GM23338 (cell line): ENCODE data around the gene MYG1. TPM values are rescaled to one million over a fixed set of nuclear protein-coding genes. Genes with fewer than 3 reads are reported as not detected.
A peak's percentile ranks its signal among the peaks of the same experiment; 100 is the strongest.

ENCODE experiments used
- ATAC-seq: fragments of 200-7000 bp; cut with Tn5 transposase; 3 replicates; pipeline ENCODE4 v1.9.1; 2020
- DNase-seq: peaks from one replicate; pipeline ENCODE4 v3.0.0-alpha.2; 2015; ENCODE audit warnings: low spot score
- H2AFZ ChIP-seq: fragments of 200-600 bp; sonication (generic); 2 replicates; pipeline ENCODE4 v1.8.0; 2016; ENCODE audit warnings: antibody characterized with exemption, mild to moderate bottlenecking, moderate library complexity
- H3F3A ChIP-seq: fragments of 200-600 bp; sonication (generic); replicated peaks from 2 replicates; pipeline ENCODE4 v1.8.0; 2017; ENCODE audit warnings: antibody characterized with exemption, mixed run types, low read depth
- H3K27ac ChIP-seq: fragments of 200-600 bp; sonication (generic); 2 replicates; pipeline ENCODE4 v1.6.1; 2016; ENCODE audit warnings: low read depth
- H3K27me3 ChIP-seq: fragments of 200-600 bp; sonication (generic); 2 replicates; pipeline ENCODE4 v1.8.0; 2016; ENCODE audit warnings: mild to moderate bottlenecking, mixed run types, moderate library complexity; ENCODE audit not compliant: insufficient read depth
- H3K36me3 ChIP-seq: fragments of 200-600 bp; sonication (generic); 2 replicates; pipeline ENCODE4 v1.8.0; 2016; ENCODE audit warnings: mild to moderate bottlenecking; ENCODE audit not compliant: insufficient read depth
- H3K4me1 ChIP-seq: fragments of 200-600 bp; sonication (generic); 2 replicates; pipeline ENCODE4 v1.8.0; 2016; ENCODE audit warnings: mild to moderate bottlenecking, moderate library complexity; ENCODE audit not compliant: insufficient read depth
- H3K4me2 ChIP-seq: fragments of 200-600 bp; sonication (generic); 2 replicates; pipeline ENCODE4 v1.7.1; 2017; ENCODE audit warnings: mixed run types
- H3K4me3 ChIP-seq: fragments of 200-600 bp; sonication (generic); 2 replicates; pipeline ENCODE4 v1.6.1; 2016; ENCODE audit warnings: mixed run types
- H3K79me2 ChIP-seq: fragments of 200-600 bp; sonication (generic); replicated peaks from 2 replicates; pipeline ENCODE4 v1.8.0; 2017; ENCODE audit warnings: mild to moderate bottlenecking; ENCODE audit not compliant: insufficient read depth
- H3K9me2 ChIP-seq: fragments of 200-600 bp; sonication (generic); 2 replicates; pipeline ENCODE4 v1.8.0; 2017; ENCODE audit not compliant: insufficient read depth
- H4K20me1 ChIP-seq: fragments of 200-600 bp; sonication (generic); replicated peaks from 2 replicates; pipeline ENCODE4 v1.8.0; 2017; ENCODE audit warnings: mild to moderate bottlenecking; ENCODE audit not compliant: insufficient read depth
- H3K27ac Mint-ChIP-seq: 2 replicates; pipeline ENCODE4 v1.8.0; 2020; ENCODE audit warnings: inconsistent platforms, mild to moderate bottlenecking, moderate library complexity, mixed read lengths
- H3K27me3 Mint-ChIP-seq: 3 replicates; pipeline ENCODE4 v1.8.0; 2022; ENCODE audit warnings: low read depth, mild to moderate bottlenecking, moderate library complexity, mixed read lengths, inconsistent platforms; ENCODE audit not compliant: insufficient read depth, poor library complexity
- H3K36me3 Mint-ChIP-seq: 3 replicates; pipeline ENCODE4 v1.8.0; 2021; ENCODE audit warnings: low read depth, mild to moderate bottlenecking, inconsistent platforms, moderate library complexity, mixed read lengths
- H3K4me1 Mint-ChIP-seq: 3 replicates; pipeline ENCODE4 v1.8.0; 2020; ENCODE audit warnings: mild to moderate bottlenecking, inconsistent platforms, mixed read lengths
- H3K4me3 Mint-ChIP-seq: 3 replicates; pipeline ENCODE4 v1.8.0; 2021; ENCODE audit warnings: moderate library complexity, mild to moderate bottlenecking, inconsistent platforms, mixed read lengths
- H3K9me3 Mint-ChIP-seq: 3 replicates; pipeline ENCODE4 v1.8.0; 2020; ENCODE audit warnings: moderate library complexity, mild to moderate bottlenecking, inconsistent platforms, mixed read lengths
- CREB1 ChIP-seq: fragments of 250-450 bp; sonication (Bioruptor Pico); IDR thresholded peaks from 2 replicates; pipeline ENCODE4 v1.5.0; 2020; ENCODE audit warnings: low read depth, mild to moderate bottlenecking, moderate library complexity
- CTCF ChIP-seq, 2 experiments: fragments of 200-600 bp in 1 of 2; sonication (generic) in 1 of 2; conservative IDR thresholded peaks; 2 replicates each; pipeline versions ENCODE4 v1.5.1 to v1.6.1; 2016 to 2017; ENCODE audit warnings: antibody characterized with exemption in 2 of 2, low read depth in 2 of 2, mild to moderate bottlenecking in 2 of 2, moderate library complexity in 1 of 2
- ETS1 ChIP-seq: IDR thresholded peaks from 2 replicates; pipeline ENCODE4 v1.6.1; 2016; ENCODE audit warnings: antibody characterized with exemption
- EZH2 ChIP-seq: fragments of 200-600 bp; sonication (generic); IDR thresholded peaks from one replicate; pipeline ENCODE4 v1.8.0; 2017; ENCODE audit warnings: antibody characterized with exemption, mild to moderate bottlenecking, low read depth; ENCODE audit not compliant: unreplicated experiment
- EZH2phosphoT487 ChIP-seq: fragments of 200-600 bp; sonication (generic); IDR thresholded peaks from one replicate; pipeline ENCODE4 v1.8.1; 2018; ENCODE audit warnings: antibody characterized with exemption; ENCODE audit not compliant: unreplicated experiment
- JUNB ChIP-seq: IDR thresholded peaks from one replicate; pipeline ENCODE4 v1.6.1; 2016; ENCODE audit warnings: antibody characterized with exemption; ENCODE audit not compliant: unreplicated experiment
- NANOG ChIP-seq: IDR thresholded peaks from 2 replicates; pipeline ENCODE4 v1.6.1; 2016; ENCODE audit warnings: antibody characterized with exemption, borderline replicate concordance
- POLR2AphosphoS5 ChIP-seq: IDR thresholded peaks from 2 replicates; pipeline ENCODE4 v1.6.1; 2016; ENCODE audit warnings: antibody characterized with exemption, low read depth
- REST ChIP-seq: IDR thresholded peaks from one replicate; pipeline ENCODE4 v1.6.1; 2018; ENCODE audit warnings: antibody characterized with exemption; ENCODE audit not compliant: unreplicated experiment
- STAT1 ChIP-seq: IDR thresholded peaks from one replicate; pipeline ENCODE4 v1.6.1; 2016; ENCODE audit warnings: antibody characterized with exemption; ENCODE audit not compliant: unreplicated experiment
- ZNF114 ChIP-seq: fragments of 250-450 bp; sonication (Bioruptor Pico); IDR thresholded peaks from 2 replicates; pipeline ENCODE4 v1.5.0; 2020; ENCODE audit warnings: mild to moderate bottlenecking, moderate library complexity
- ZNF331 ChIP-seq: fragments of 250-450 bp; sonication (Bioruptor Pico); IDR thresholded peaks from 2 replicates; pipeline ENCODE4 v1.5.0; 2020; ENCODE audit warnings: low read depth, mild to moderate bottlenecking, moderate library complexity
- polyA plus RNA-seq: library from polyadenylated mRNA; unstranded; fragments of >200 nt; fragmentation: Nextera tagmentation; extraction: Ambion mirVana; gene quantifications from 2 replicates; pipeline ENCODE4 v1.2.1, GENCODE V29; 2016
- total RNA-seq: library from RNA; depleted of rRNA; stranded (reverse); fragments of >200 nt; shearing (Covaris generic); gene quantifications from 2 replicates; pipeline ENCODE4 v1.2.3, GENCODE V29; 2014
- TF ChIP-seq, protein P1 (sequence below): fragments of 250-450 bp; sonication (Bioruptor Pico); IDR thresholded peaks from 2 replicates; pipeline ENCODE4 v1.5.0; 2020; ENCODE audit warnings: mild to moderate bottlenecking, moderate library complexity

MYG1 gene
- total and polyA plus RNA-seq, 2 experiments from 2014 or later, result 66.5 to 94.2 TPM

DNA sequence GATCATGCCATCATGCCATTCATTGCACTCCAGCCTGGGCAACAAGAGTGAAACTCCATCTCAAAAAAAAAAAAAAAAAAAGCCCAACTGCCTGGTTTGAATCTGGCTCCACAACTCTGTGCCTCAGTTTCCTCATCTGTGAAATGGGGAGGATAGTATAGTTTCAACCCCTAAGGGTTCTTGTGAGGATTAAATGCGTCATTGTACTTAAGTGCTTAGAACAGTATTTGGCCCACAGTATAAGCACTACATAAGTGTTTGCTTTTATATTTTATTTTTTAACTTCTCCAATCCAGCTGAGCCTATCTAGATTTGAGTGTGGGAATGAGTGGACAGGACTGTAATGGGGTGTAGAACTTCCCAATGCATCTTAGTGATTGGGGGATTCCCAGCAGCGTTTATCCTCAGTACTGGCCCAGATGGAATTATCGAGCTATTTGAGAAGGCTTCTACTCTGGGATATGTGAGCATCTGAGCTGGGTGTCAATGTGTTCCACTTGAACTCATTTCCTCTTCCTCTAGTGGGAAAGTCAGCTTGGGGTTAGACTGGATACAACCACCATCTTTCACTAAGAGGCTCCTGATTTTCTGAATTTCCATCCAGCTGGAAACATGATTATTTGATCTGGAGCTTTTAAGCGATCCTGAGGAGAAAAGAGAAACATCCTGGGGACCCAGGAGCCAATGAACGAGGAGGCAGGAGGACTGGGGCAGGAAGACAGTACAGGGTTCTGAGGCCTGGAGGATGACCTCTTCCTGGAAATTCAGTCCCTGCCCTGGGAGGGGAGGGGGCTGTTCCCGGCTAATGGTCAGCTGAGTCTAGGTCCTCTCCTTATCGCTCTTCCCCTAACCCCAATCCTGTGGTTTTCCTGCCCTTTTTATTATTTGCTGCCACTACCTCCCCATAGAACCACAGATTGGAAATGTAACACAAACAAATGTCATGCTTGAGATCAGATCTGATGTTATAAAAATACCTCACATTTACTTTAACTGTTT is 40.7 kb upstream of the MYG1 start:
- TF ChIP-seq ZNF331 (CRISPR knock-in tag), result no peak
- no peak for TF ChIP-seq STAT1
- no peak for TF ChIP-seq CREB1 (CRISPR knock-in tag)
- TF ChIP-seq, protein P1, sequence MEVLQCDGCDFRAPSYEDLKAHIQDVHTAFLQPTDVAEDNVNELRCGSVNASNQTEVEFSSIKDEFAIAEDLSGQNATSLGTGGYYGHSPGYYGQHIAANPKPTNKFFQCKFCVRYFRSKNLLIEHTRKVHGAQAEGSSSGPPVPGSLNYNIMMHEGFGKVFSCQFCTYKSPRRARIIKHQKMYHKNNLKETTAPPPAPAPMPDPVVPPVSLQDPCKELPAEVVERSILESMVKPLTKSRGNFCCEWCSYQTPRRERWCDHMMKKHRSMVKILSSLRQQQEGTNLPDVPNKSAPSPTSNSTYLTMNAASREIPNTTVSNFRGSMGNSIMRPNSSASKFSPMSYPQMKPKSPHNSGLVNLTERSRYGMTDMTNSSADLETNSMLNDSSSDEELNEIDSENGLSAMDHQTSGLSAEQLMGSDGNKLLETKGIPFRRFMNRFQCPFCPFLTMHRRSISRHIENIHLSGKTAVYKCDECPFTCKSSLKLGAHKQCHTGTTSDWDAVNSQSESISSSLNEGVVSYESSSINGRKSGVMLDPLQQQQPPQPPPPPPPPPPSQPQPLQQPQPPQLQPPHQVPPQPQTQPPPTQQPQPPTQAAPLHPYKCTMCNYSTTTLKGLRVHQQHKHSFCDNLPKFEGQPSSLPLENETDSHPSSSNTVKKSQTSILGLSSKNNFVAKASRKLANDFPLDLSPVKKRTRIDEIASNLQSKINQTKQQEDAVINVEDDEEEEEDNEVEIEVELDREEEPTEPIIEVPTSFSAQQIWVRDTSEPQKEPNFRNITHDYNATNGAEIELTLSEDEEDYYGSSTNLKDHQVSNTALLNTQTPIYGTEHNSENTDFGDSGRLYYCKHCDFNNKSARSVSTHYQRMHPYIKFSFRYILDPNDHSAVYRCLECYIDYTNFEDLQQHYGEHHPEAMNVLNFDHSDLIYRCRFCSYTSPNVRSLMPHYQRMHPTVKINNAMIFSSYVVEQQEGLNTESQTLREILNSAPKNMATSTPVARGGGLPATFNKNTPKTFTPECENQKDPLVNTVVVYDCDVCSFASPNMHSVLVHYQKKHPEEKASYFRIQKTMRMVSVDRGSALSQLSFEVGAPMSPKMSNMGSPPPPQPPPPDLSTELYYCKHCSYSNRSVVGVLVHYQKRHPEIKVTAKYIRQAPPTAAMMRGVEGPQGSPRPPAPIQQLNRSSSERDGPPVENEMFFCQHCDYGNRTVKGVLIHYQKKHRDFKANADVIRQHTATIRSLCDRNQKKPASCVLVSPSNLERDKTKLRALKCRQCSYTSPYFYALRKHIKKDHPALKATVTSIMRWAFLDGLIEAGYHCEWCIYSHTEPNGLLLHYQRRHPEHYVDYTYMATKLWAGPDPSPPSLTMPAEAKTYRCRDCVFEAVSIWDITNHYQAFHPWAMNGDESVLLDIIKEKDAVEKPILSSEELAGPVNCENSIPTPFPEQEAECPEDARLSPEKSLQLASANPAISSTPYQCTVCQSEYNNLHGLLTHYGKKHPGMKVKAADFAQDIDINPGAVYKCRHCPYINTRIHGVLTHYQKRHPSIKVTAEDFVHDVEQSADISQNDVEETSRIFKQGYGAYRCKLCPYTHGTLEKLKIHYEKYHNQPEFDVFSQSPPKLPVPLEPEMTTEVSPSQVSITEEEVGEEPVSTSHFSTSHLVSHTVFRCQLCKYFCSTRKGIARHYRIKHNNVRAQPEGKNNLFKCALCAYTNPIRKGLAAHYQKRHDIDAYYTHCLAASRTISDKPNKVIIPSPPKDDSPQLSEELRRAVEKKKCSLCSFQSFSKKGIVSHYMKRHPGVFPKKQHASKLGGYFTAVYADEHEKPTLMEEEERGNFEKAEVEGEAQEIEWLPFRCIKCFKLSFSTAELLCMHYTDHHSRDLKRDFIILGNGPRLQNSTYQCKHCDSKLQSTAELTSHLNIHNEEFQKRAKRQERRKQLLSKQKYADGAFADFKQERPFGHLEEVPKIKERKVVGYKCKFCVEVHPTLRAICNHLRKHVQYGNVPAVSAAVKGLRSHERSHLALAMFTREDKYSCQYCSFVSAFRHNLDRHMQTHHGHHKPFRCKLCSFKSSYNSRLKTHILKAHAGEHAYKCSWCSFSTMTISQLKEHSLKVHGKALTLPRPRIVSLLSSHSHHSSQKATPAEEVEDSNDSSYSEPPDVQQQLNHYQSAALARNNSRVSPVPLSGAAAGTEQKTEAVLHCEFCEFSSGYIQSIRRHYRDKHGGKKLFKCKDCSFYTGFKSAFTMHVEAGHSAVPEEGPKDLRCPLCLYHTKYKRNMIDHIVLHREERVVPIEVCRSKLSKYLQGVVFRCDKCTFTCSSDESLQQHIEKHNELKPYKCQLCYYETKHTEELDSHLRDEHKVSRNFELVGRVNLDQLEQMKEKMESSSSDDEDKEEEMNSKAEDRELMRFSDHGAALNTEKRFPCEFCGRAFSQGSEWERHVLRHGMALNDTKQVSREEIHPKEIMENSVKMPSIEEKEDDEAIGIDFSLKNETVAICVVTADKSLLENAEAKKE (CRISPR knock-in tag), result no peak
- no peak for TF ChIP-seq ZNF114 (CRISPR knock-in tag)
- no peak for TF ChIP-seq JUNB
- no peak for TF ChIP-seq REST
- TF ChIP-seq NANOG, result no peak
- TF ChIP-seq EZH2phosphoT487, result no peak
- TF ChIP-seq ETS1, result no peak
- TF ChIP-seq POLR2AphosphoS5, result no peak
- no peak for TF ChIP-seq CTCF (conservative IDR thresholded peaks at IDR 0.05; ENCODE audit: low read depth in 2 of 2)
- no peak for TF ChIP-seq EZH2
- no peaks in the 10 kb centered on the region for H3K4me1 ChIP-seq
- H3K27ac Mint-ChIP-seq, result 0 out of 2 replicates have a peak overlapping the region, but pooled peaks have one; percentile 47
- no peaks in the 10 kb centered on the region for H4K20me1 ChIP-seq
- H3K79me2 ChIP-seq, result no peaks in the 10 kb centered on the region; the same call in 1 of the 2 replicates
- no peak overlapping the region for H3K4me3 ChIP-seq
- no peaks in the 10 kb centered on the region for H3K27me3 ChIP-seq
- no peak overlapping the region for H3K4me3 Mint-ChIP-seq
- no peaks in the 10 kb centered on the region for H3K9me3 Mint-ChIP-seq
- no peak overlapping the region for H2AFZ ChIP-seq
- ATAC-seq (no peak), DNase-seq (no peak)
- H3F3A ChIP-seq, result 0 out of 2 replicates have a peak, but pooled peaks cover 4% of the 10 kb centered on the region
- no peak overlapping the region for H3K27ac ChIP-seq
- no peaks in the 10 kb centered on the region for H3K9me2 ChIP-seq
- H3K4me1 Mint-ChIP-seq, result no peaks in the 10 kb centered on the region; the same call in 2 of the 3 replicates
- peaks cover 8% of the 10 kb centered on the region for H3K27me3 Mint-ChIP-seq
- H3K36me3 ChIP-seq, result no peaks in the 10 kb centered on the region
- no peak overlapping the region for H3K4me2 ChIP-seq
- peaks cover 2% of the 10 kb centered on the region; the same call in 1 of the 3 replicates for H3K36me3 Mint-ChIP-seq
